ENCODE measurements around the gene BMS1. TPM values are rescaled to one million over a fixed set of nuclear protein-coding genes. Genes with fewer than 3 reads are reported as not detected.
"Not testable (repeated sequence)": the region's sequence is repeated elsewhere in the genome, so short reads cannot be mapped to it uniquely, and the experiment has no call there.

Gene BMS1
- total RNA-seq, 1 donor from 2014 or later = 14.1 TPM

- Mint-ChIP-seq H3K36me3 (ENCODE audit: low read depth) (no peaks in the 10 kb centered on the region), H3K4me1 (ENCODE audit: low read depth) (no peaks in the 10 kb centered on the region), H3K27ac (ENCODE audit: unreplicated experiment) (no peak overlapping the region), H3K27me3 (ENCODE audit: low read depth) (peaks cover 68% of the 10 kb centered on the region), H3K9me3 (ENCODE audit: low read depth) (no peaks in the 10 kb centered on the region), H3K4me3 (ENCODE audit: unreplicated experiment) (no peak overlapping the region)
- TF ChIP-seq CTCF (IDR thresholded peaks at IDR 0.05) = no peak
- DNase-seq (ENCODE audit: low spot score) = no peak
Observed at GRCh38 chr10:42859256-42859655, 76.7 kb downstream of the BMS1 start.

GRCh38 chr10:42860016-42860415 is 77.4 kb downstream of the BMS1 start:
- peaks cover 69% of the 10 kb centered on the region for H3K27me3 Mint-ChIP-seq (ENCODE audit: low read depth)
- H3K27ac Mint-ChIP-seq (ENCODE audit: unreplicated experiment); H3K36me3 Mint-ChIP-seq (ENCODE audit: low read depth); H3K9me3 Mint-ChIP-seq (ENCODE audit: low read depth); H3K4me3 Mint-ChIP-seq (ENCODE audit: unreplicated experiment); H3K4me1 Mint-ChIP-seq (ENCODE audit: low read depth); DNase-seq (ENCODE audit: low spot score): not testable (repeated sequence)

- not testable (repeated sequence) for H3K9me3 Mint-ChIP-seq (ENCODE audit: low read depth); H3K4me3 Mint-ChIP-seq (ENCODE audit: unreplicated experiment); DNase-seq (ENCODE audit: low spot score); H3K36me3 Mint-ChIP-seq (ENCODE audit: low read depth); H3K27ac Mint-ChIP-seq (ENCODE audit: unreplicated experiment); H3K4me1 Mint-ChIP-seq (ENCODE audit: low read depth)
- peaks cover 54% of the 10 kb centered on the region for H3K27me3 Mint-ChIP-seq (ENCODE audit: low read depth)
Observed at GRCh38 chr10:42862801-42863200, 80.2 kb downstream of the BMS1 start.

- peak; percentile 62 for TF ChIP-seq CTCF (IDR thresholded peaks at IDR 0.05)
- DNase-seq (ENCODE audit: low spot score) = no peak
- Mint-ChIP-seq H3K4me3 (ENCODE audit: unreplicated experiment) (no peak overlapping the region), H3K9me3 (ENCODE audit: low read depth) (no peaks in the 10 kb centered on the region), H3K36me3 (ENCODE audit: low read depth) (no peaks in the 10 kb centered on the region), H3K4me1 (ENCODE audit: low read depth) (peaks cover 3% of the 10 kb centered on the region), H3K27ac (ENCODE audit: unreplicated experiment) (no peak overlapping the region), H3K27me3 (ENCODE audit: low read depth) (peaks cover 44% of the 10 kb centered on the region)
Observed at GRCh38 chr10:42864575-42864974, 82.0 kb downstream of the BMS1 start.

GRCh38 chr10:42865716-42866114 is 83.1 kb downstream of the BMS1 start:
- Mint-ChIP-seq H3K4me3 (ENCODE audit: unreplicated experiment) (no peak overlapping the region), H3K4me1 (ENCODE audit: low read depth) (peaks cover 3% of the 10 kb centered on the region), H3K27ac (ENCODE audit: unreplicated experiment) (no peak overlapping the region), H3K9me3 (ENCODE audit: low read depth) (no peaks in the 10 kb centered on the region), H3K27me3 (ENCODE audit: low read depth) (peaks cover 38% of the 10 kb centered on the region), H3K36me3 (ENCODE audit: low read depth) (no peaks in the 10 kb centered on the region)
- no peak for TF ChIP-seq CTCF (IDR thresholded peaks at IDR 0.05)
- DNase-seq (ENCODE audit: low spot score) = no peak

GRCh38 chr10:42866115-42866995 is 83.8 kb downstream of the BMS1 start:
- Mint-ChIP-seq H3K27me3 (ENCODE audit: low read depth) (peaks cover 33% of the 10 kb centered on the region), H3K9me3 (ENCODE audit: low read depth) (no peaks in the 10 kb centered on the region), H3K36me3 (ENCODE audit: low read depth) (no peaks in the 10 kb centered on the region), H3K27ac (ENCODE audit: unreplicated experiment) (no peak overlapping the region), H3K4me3 (ENCODE audit: unreplicated experiment) (no peak overlapping the region), H3K4me1 (ENCODE audit: low read depth) (peaks cover 3% of the 10 kb centered on the region)
- DNase-seq (ENCODE audit: low spot score) = peak; percentile 89
- TF ChIP-seq CTCF (IDR thresholded peaks at IDR 0.05) = peak; percentile 88
